CMK (cell line): ENCODE data around the gene CDT1.

ENCODE experiments used
- DNase-seq: peaks from one replicate; pipeline ENCODE4 v3.0.0-alpha.2; 2010; ENCODE audit warnings: low read depth

Gene CDT1

DNA sequence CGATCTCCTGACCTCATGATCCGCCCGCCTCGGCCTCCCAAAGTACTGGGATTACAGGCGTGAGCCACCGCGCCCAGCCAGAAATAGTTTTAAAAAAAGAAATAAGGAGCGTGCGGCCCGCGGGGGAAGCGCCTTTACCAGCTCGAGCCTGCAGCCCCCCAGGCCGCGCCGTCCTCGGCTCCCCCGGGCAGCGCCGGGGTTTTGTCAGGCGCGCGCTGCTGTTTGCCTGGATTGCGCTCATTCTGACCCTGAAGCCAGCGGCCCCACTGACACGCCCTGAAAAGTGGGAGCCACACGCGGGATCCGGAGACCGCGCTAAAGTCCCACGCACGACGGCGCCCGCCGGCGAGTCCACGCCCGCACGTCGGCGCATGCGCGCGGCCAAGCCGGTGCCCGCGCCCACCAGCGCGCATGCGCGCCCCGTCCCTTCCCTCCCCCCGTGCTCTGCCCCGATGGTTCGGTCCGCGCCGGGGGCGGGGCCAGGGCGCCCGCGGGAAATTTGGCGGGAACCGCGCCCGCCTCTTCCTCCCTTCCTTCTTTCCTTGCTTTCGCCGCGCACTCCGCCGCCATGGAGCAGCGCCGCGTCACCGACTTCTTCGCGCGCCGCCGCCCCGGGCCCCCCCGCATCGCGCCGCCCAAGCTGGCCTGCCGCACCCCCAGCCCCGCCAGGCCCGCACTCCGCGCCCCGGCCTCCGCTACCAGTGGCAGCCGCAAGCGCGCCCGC lies at the start of gene CDT1:
Gene CDT1, plus strand, starts transcription at position 526 of the 724 bp plus-strand sequence. Its CDS starts 43 bp downstream, at position 569.
- no peak for DNase-seq

DNA sequence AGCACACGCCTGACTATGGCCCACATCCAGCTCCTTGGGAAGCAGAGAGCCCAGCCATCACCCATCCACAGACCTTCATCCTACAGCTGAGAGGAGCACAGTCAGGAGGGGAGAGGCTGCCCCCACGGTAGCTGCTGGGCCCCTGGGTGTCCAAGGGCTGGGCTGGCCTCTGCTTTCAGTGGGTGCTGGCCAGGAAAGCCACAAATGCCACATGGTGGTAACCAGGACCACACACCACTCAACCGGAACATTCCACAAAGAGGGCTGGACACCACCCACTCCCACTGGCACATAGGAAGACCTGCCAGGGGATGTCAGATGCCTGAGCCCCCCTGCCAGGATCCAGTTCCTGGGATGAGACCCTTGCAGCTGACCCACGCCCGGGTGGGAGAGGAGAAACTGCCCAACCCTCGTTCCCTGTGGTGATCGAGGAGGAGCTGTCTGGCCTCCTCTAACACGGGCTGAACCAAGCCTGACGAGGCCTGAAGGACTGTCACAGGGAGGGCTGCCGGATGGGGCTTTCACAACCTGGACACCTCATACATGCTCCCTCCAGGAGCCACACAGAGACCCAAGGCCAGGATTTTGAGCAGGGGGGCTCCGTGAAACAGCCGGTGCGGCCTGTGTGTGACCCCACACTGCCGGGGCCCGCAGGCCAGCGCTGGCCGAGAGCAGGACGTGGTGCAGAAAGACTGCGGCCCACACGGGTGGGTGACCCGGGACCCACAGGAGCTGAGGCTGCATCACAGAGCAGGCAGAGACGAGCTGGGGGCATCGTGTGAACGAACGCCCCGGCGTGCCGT lies 49.3 kb upstream of the CDT1 start:
- DNase-seq: no peak

GRCh38 chr16:88754912-88755744 lies 48.5 kb upstream of the CDT1 start:
- DNase-seq: no peak

GRCh38 chr16:88755745-88756443 lies 47.7 kb upstream of the CDT1 start:
- DNase-seq: no peak

DNA sequence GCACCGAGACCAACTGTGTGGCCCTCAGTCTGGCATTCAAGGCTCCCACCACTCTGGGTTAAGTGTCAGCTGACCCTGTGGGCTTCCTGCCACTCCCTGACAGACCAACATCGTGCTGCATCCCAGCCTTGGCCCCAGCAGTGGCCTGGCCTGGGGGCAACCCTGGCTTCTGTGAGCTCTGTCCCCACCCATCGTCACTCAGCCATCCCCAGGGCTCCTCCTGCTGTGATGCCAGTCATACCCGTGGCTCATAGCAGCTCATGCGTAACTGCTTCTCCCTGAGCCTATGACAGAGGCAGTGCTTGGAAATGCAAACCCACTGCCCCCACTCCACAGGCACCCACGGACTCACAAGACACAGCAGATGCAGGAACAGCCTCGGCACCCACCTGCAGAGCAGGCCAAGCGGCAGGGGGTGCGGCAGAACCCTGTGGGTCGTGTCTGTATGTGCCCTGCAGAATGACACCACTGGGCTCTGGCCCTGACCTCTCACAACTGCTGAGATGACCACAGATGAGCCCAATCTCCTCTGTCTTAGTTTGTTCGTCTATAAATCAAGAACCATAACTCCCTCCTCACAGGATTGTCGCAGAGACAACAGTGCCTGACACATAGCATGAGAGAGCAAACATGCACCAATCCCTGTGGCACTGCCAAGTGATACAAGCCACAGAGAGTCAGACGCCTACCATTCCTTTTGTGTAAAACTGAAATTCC lies 45.2 kb upstream of the CDT1 start:
- no peak for DNase-seq

- DNase-seq: no peak
Measured at GRCh38 chr16:88758944-88759244, 44.7 kb upstream of the CDT1 start.

- no peak for DNase-seq
Measured at GRCh38 chr16:88759245-88759975, 44.2 kb upstream of the CDT1 start.

DNA sequence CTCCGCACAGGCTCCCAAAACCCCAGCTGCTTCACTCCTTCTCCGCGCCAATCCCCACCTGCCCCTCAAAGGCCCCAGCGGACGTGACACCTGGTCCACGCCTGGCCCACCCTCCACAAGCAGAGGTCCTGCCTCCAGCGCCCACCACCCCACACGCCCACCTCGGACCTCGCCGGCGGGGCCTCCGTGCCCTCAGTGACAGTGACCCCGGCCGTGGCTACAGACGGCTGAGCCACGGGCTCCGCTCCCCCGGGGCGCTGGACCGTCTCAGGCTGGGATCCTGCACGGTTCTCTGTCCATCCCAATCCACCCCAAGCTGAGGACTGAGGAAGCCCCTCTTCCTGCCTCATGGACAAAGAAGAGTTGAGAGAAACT lies 43.6 kb upstream of the CDT1 start:
- no peak for DNase-seq

DNA sequence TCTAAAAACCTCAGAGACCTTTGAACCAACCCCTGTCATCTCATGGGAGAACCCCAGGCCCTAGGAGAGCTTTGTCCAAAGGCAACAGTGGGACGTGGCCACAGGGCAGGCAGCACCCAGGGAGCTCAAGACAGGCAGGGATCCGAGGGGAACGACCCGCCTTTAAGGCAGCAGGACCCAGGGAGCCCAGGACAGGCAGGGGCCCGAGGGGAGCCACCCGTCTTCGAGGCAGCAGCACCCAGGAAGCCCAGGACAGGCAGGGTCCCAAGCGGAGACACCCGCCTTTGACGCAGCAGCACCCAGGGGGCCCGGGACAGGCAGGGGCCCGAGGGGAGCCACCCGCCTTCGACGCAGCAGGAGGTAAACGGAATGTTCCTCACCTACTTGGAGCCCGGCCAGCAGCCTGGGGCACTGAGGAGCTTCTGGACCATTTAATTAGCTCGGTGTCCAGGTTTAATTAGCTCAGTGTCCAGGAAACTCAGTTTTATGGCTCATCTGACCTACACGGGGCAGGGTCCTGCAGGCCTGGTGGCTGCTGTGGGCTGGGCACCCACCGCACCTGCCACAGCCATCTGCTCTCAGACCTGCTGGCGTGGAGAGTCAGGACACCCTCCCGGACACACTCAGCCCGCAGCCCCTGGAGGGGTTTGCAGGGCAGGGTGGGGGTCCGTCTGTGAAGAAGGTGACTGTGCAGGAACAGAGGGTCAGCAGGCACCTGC lies 43.0 kb upstream of the CDT1 start:
- no peak for DNase-seq

DNA sequence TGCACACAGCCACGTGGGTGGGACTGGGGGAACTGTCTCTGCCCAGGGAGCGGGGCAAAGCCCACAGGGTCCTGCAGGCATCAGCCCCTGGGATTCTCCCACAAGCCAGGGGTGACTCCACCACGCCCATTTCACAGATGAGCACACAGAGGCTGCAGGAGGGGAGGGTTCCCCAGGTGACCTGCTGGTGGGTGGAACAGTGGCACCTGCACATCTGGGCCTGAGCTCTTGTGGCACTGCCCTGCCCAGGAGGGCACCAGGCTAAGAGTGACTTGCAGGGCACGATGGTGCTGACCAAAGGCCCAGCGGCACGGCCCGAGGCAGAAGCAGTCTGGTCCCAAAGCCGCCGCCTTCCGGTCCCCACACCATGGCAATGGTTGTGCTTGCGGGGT lies 42.5 kb upstream of the CDT1 start:
- no peak for DNase-seq

DNA sequence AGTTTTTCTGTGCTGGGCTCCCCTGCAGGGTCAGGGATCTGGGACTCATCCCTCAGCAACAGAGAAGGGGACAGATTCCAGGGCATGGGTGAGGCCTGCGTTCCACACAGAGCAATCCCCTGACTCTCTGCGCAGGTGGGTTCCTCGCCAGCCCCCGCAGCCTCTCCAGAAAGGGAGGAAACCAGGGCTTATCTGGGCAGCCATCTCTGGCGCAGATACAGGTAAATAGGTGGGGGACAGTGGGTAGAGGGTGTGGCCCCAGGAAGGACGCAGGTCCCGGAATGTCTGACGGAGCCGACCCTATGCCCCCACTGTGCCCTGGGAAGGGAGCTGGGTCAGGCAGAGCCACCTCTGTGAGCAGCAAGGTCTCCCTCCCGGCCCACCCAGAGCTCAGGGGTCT lies 41.8 kb upstream of the CDT1 start:
- no peak for DNase-seq

- no peak for DNase-seq
Measured at GRCh38 chr16:88762258-88762870, 41.2 kb upstream of the CDT1 start.

GRCh38 chr16:88762941-88763340 lies 40.6 kb upstream of the CDT1 start:
- no peak for DNase-seq

- DNase-seq: no peak
Measured at GRCh38 chr16:88763502-88764053, 40.0 kb upstream of the CDT1 start.

DNA sequence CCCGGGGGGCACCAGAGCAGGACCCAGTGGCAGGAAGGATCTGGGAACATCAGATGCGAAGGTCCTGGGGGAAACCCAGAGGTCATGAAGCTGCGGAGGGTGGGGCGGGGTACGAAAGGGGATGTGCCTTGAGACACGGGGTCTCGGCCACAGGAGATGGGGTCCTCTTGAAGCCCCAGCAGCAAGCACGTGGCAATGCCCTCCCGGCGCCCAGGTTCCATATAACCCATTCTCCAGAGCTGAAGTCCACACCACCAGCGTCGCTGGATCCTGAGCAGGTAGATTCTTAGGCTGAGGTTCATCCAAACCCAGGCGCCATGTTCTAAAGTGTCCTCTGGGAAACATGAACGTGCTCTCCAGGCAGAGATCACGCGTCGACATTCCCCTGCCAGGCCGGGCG lies 39.5 kb upstream of the CDT1 start:
- DNase-seq: no peak

DNA sequence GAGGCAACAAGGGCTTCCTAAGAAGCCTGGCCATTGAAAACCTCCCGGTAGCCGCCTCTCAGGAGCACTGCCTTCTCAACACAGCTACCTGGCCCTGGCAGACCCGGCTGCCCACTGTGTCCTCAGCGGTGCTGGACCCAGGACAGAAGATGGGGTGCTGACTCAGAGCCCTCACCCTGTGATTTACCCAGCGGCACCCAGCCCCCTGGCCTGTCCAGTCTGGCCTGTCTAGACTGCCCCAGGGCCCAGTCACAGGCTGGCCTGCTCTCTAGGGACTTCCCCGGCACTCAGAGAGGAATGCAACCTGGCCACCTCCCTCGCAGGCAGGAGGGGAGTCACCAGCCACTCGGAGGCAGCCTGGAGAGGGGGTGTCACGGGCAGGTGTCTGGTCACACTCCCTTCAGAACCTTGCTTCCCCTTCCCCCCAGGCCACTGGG lies 38.7 kb upstream of the CDT1 start:
- DNase-seq: no peak

DNA sequence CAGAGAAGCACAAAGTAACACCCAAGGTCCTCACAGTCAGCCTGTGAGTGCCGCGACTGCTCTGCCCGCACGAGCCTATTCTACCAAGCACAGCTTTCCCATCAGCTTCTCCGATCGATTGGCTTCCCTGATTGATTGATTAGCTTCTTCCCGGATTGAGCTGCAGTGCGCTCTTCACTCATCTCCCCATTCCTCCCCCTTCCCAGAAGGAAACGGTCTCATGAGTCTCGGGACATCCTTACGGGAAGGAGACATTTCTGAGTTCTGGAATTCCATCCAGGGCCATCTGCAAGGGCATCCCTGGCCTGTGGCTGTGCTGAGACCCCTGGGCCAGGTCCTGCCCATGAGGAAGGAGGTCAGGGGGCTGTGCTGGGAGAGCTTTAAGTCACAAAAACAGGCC lies 36.6 kb upstream of the CDT1 start:
- no peak for DNase-seq

GRCh38 chr16:88767546-88768070 lies 36.0 kb upstream of the CDT1 start:
- no peak for DNase-seq
